ENCODE data around the gene APEH.
"Not testable (repeated sequence)": the region's sequence is repeated elsewhere in the genome, so short reads cannot be mapped to it uniquely, and the experiment has no call there.

APEH gene

DNA sequence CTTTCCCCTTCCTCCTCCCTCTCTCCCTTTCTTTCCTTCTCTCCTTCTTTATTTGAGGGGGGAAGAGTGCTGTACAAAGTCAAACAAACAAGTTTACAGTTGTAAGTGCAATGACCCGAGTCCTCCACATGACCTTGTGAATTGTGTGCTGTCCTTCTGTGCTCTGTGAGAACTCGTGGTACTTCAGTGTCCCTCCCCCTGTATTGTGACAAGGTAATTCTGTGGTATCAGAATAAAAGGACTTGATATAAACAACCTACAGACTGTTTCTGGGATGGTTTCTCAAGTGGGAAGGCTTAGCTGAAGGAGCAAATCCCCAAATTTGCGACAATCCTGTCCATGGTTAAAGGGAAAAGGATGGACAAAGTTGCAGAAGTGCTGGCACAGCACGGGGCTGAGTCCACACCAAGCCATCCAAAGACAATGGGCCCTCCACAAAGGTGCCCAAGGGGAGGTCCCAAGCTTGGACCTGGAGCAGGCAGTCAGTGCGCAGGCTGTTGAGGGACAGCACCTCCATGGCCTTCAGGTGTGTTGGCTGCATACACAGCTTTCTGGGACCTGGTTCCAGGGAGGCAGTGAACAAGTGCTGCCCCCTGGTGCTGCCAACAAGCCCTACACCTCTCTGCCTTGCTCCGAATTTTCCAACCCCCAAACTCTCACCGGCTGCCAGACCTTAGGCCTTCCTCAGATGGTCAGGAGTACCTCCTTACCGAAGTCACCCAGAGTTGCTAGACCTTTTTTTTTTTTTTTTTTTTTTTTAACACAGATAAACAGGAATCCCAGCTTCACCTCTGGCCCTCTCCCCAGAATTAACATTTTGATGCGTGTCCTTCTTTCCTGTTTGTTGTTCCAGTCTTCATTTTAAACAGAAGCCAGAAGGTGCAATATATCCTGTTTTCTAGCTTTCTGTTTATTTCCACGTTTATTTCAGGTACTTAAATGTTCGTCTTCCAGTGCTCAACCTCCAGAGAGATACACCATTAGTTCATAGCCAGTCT, 2.6 kb upstream of the APEH start:
- H3K27me3 ChIP-seq (ENCODE audit: control insufficient read depth, insufficient read depth, low read length): no peaks in the 10 kb centered on the region
- no peak overlapping the region for H3K27ac ChIP-seq (ENCODE audit: low read length)
- H3K9ac ChIP-seq (ENCODE audit: low read length): peak overlapping the region; percentile 14
- H3K4me3 ChIP-seq (ENCODE audit: low read length): no peak overlapping the region
- H3K36me3 ChIP-seq (ENCODE audit: control insufficient read depth, low read depth, low read length): peaks cover 6% of the 10 kb centered on the region
- H3K4me1 ChIP-seq (ENCODE audit: control insufficient read depth, low read depth, low read length): no peaks in the 10 kb centered on the region
- H3K9me3 ChIP-seq (ENCODE audit: control insufficient read depth, low read depth, low read length): no peaks in the 10 kb centered on the region

DNA sequence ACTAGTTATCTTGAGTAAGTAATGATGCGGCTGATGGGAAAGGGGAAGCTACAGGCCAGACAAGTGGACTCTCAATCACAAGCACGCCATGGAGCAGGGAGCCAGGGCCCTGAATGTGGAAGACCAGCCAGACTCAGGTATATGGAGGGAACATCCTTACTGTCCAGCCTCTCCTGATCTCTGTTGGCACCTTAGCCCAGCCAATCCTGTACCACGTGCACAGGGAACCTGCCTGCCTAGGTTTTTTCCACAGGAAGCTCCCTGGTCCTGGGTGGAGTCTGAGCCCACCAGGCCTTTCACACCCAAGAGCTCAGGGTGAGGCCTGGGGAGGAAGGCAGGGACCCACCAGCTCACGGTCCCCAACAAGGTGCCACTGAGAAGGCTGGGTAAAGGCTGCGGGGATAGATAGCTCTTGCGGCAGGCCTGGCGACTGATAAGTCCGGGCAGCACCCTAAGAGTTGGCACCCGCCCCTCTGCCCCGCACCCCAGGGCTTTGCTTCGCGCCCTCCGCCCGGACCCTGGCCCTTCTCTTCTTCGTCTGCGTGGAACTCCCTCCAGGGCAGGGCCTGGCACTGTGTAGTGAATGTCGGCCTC, 933 bp upstream of the APEH start:
- H3K4me1 ChIP-seq (ENCODE audit: control insufficient read depth, low read depth, low read length): no peaks in the 10 kb centered on the region
- peak overlapping the region; percentile 85 for H3K4me3 ChIP-seq (ENCODE audit: low read length)

DNA sequence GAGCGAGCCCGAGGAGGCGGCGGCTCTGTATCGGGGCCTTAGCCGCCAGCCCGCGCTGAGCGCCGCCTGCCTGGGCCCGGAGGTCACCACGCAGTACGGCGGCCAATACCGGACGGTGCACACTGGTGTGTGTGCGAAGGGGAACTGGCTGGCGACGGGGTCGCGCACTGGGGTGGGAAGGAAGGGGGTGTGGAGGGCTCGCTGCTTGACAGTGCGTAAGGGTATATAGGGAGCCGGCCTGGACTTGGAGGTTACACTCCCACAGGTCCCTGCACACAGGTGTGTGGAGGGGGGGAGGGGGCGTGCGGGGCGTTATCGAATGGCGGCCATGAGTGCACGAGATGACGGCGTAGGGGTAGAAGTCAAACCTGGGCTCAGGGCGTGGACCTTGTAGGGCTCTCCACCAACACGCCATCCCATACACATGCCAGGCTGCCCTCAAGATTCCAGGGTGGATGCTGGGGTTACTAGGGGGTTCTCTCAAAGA, 389 bp downstream of the APEH start:
- H3K27me3 ChIP-seq (ENCODE audit: control insufficient read depth, insufficient read depth, low read length): no peaks in the 10 kb centered on the region
- peak overlapping the region; percentile 85 for H3K4me3 ChIP-seq (ENCODE audit: low read length)
- peaks cover 35% of the 10 kb centered on the region for H3K36me3 ChIP-seq (ENCODE audit: control insufficient read depth, low read depth, low read length)
- H3K27ac ChIP-seq (ENCODE audit: low read length): no peak overlapping the region
- no peaks in the 10 kb centered on the region for H3K9me3 ChIP-seq (ENCODE audit: control insufficient read depth, low read depth, low read length)
- peak overlapping the region; percentile 83 for H3K9ac ChIP-seq (ENCODE audit: low read length)
- H3K4me1 ChIP-seq (ENCODE audit: control insufficient read depth, low read depth, low read length): no peaks in the 10 kb centered on the region

More for the DNA sequence above, 933 bp upstream of the APEH start:
- peak overlapping the region; percentile 82 for H3K27ac ChIP-seq (ENCODE audit: low read length)
- H3K27me3 ChIP-seq (ENCODE audit: control insufficient read depth, insufficient read depth, low read length): no peaks in the 10 kb centered on the region
- peak overlapping the region; percentile 83 for H3K9ac ChIP-seq (ENCODE audit: low read length)
- peaks cover 22% of the 10 kb centered on the region for H3K36me3 ChIP-seq (ENCODE audit: control insufficient read depth, low read depth, low read length)
- H3K9me3 ChIP-seq (ENCODE audit: control insufficient read depth, low read depth, low read length): no peaks in the 10 kb centered on the region

GRCh38 chr3:49675912-49676311, 1.8 kb downstream of the APEH start:
- Histone ChIP-seq H3K9me3 (ENCODE audit: control insufficient read depth, low read depth, low read length) (no peaks in the 10 kb centered on the region), H3K36me3 (ENCODE audit: control insufficient read depth, low read depth, low read length) (peaks cover 49% of the 10 kb centered on the region), H3K4me1 (ENCODE audit: control insufficient read depth, low read depth, low read length) (no peaks in the 10 kb centered on the region), H3K4me3 (ENCODE audit: low read length) (no peak overlapping the region), H3K27me3 (ENCODE audit: control insufficient read depth, insufficient read depth, low read length) (no peaks in the 10 kb centered on the region), H3K27ac (ENCODE audit: low read length) (no peak overlapping the region), H3K9ac (ENCODE audit: low read length) (no peak overlapping the region)

DNA sequence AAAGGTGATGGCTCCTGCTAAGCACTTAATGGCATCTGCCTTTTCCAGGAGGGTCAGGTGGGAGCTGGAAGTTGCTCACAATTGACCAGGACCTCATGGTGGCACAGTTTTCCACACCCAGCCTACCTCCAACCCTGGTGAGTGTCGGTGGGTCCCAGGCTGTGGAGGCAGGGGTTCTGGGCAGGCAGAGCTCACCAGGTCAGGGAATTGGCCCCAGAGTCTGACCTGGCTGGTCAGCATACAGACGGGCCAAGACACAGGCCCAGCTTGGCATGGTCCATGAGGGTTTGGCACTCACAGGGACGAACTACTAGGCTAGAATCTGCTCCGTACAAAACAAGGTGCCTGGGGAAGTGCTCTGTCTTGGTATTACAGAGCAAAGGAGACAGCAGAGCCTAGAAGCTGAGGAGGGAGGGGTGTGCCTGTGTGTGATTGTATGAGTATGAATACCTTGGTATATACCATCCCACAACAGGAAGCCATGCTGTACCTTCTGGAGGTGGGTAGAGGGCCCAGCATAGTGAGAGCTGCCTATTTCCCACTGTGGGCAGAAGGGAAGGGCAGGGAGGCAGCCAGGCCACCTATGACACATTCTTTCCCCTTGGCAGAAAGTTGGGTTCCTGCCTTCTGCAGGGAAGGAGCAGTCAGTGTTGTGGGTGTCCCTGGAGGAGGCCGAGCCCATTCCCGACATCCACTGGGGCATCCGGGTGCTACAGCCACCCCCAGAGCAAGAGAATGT, 6.5 kb downstream of the APEH start:
- H3K36me3 ChIP-seq (ENCODE audit: control insufficient read depth, low read depth, low read length): peaks cover 73% of the 10 kb centered on the region
- no peaks in the 10 kb centered on the region for H3K27me3 ChIP-seq (ENCODE audit: control insufficient read depth, insufficient read depth, low read length)
- H3K4me3 ChIP-seq (ENCODE audit: low read length): no peak overlapping the region
- no peak overlapping the region for H3K9ac ChIP-seq (ENCODE audit: low read length)
- H3K9me3 ChIP-seq (ENCODE audit: control insufficient read depth, low read depth, low read length): no peaks in the 10 kb centered on the region
- no peaks in the 10 kb centered on the region for H3K4me1 ChIP-seq (ENCODE audit: control insufficient read depth, low read depth, low read length)
- no peak overlapping the region for H3K27ac ChIP-seq (ENCODE audit: low read length)

GRCh38 chr3:49681232-49681522, 7.0 kb downstream of the APEH start:
- Histone ChIP-seq H3K9ac (ENCODE audit: low read length) (no peak overlapping the region), H3K27me3 (ENCODE audit: control insufficient read depth, insufficient read depth, low read length) (no peaks in the 10 kb centered on the region), H3K27ac (ENCODE audit: low read length) (no peak overlapping the region), H3K9me3 (ENCODE audit: control insufficient read depth, low read depth, low read length) (no peaks in the 10 kb centered on the region), H3K4me3 (ENCODE audit: low read length) (no peak overlapping the region), H3K4me1 (ENCODE audit: control insufficient read depth, low read depth, low read length) (no peaks in the 10 kb centered on the region), H3K36me3 (ENCODE audit: control insufficient read depth, low read depth, low read length) (peaks cover 71% of the 10 kb centered on the region)

- H3K4me1 ChIP-seq (ENCODE audit: control insufficient read depth, low read depth, low read length): no peaks in the 10 kb centered on the region
- H3K36me3 ChIP-seq (ENCODE audit: control insufficient read depth, low read depth, low read length): peaks cover 67% of the 10 kb centered on the region
- no peak overlapping the region for H3K9ac ChIP-seq (ENCODE audit: low read length)
- no peak overlapping the region for H3K4me3 ChIP-seq (ENCODE audit: low read length)
- no peaks in the 10 kb centered on the region for H3K27me3 ChIP-seq (ENCODE audit: control insufficient read depth, insufficient read depth, low read length)
- H3K9me3 ChIP-seq (ENCODE audit: control insufficient read depth, low read depth, low read length): no peaks in the 10 kb centered on the region
- no peak overlapping the region for H3K27ac ChIP-seq (ENCODE audit: low read length)
Measured at GRCh38 chr3:49681543-49681942, 7.4 kb downstream of the APEH start.

- H3K27ac ChIP-seq (ENCODE audit: low read length): no peak overlapping the region
- H3K36me3 ChIP-seq (ENCODE audit: control insufficient read depth, low read depth, low read length): peaks cover 51% of the 10 kb centered on the region
- no peak overlapping the region for H3K9ac ChIP-seq (ENCODE audit: low read length)
- no peak overlapping the region for H3K4me3 ChIP-seq (ENCODE audit: low read length)
- no peaks in the 10 kb centered on the region for H3K4me1 ChIP-seq (ENCODE audit: control insufficient read depth, low read depth, low read length)
- no peaks in the 10 kb centered on the region for H3K9me3 ChIP-seq (ENCODE audit: control insufficient read depth, low read depth, low read length)
- no peaks in the 10 kb centered on the region for H3K27me3 ChIP-seq (ENCODE audit: control insufficient read depth, insufficient read depth, low read length)
Measured at GRCh38 chr3:49683162-49683561, 9.0 kb downstream of the APEH start.

- not testable (repeated sequence) for H3K4me3 ChIP-seq (ENCODE audit: low read length); H3K4me1 ChIP-seq (ENCODE audit: control insufficient read depth, low read depth, low read length); H3K9ac ChIP-seq (ENCODE audit: low read length); H3K9me3 ChIP-seq (ENCODE audit: control insufficient read depth, low read depth, low read length); H3K27me3 ChIP-seq (ENCODE audit: control insufficient read depth, insufficient read depth, low read length); H3K27ac ChIP-seq (ENCODE audit: low read length)
- H3K36me3 ChIP-seq (ENCODE audit: control insufficient read depth, low read depth, low read length): peaks cover 39% of the 10 kb centered on the region
Measured at GRCh38 chr3:49684453-49684852, 10.3 kb downstream of the APEH start.

DNA sequence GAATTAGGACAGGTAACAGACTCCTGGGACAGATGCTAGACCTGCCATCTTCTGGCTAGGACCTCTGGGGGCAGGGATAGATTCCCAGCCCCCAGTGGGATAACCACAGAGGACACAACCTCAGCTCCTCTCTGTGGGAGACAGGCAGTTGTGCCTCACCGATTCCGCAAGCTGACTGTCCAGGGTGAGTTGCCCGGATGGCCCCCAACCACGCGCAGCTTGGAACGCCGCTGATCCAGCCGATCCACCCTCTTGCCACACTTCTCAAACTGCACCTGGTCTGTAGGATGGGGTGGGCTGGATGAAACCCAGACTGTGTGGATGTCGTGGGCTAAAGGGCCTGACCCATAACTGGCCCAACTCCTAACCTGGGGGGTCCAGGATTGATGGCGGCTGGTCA, 11.0 kb downstream of the APEH start:
- H3K9ac ChIP-seq (ENCODE audit: low read length): not testable (repeated sequence)

GRCh38 chr3:49685846-49686245, 11.7 kb downstream of the APEH start:
- not testable (repeated sequence) for H3K4me3 ChIP-seq (ENCODE audit: low read length); H3K27me3 ChIP-seq (ENCODE audit: control insufficient read depth, insufficient read depth, low read length); H3K4me1 ChIP-seq (ENCODE audit: control insufficient read depth, low read depth, low read length); H3K27ac ChIP-seq (ENCODE audit: low read length); H3K9ac ChIP-seq (ENCODE audit: low read length); H3K9me3 ChIP-seq (ENCODE audit: control insufficient read depth, low read depth, low read length)
- peaks cover 25% of the 10 kb centered on the region for H3K36me3 ChIP-seq (ENCODE audit: control insufficient read depth, low read depth, low read length)

More for the DNA sequence above, 11.0 kb downstream of the APEH start:
- H3K4me1 ChIP-seq (ENCODE audit: control insufficient read depth, low read depth, low read length); H3K9me3 ChIP-seq (ENCODE audit: control insufficient read depth, low read depth, low read length); H3K27me3 ChIP-seq (ENCODE audit: control insufficient read depth, insufficient read depth, low read length); H3K27ac ChIP-seq (ENCODE audit: low read length); H3K4me3 ChIP-seq (ENCODE audit: low read length): not testable (repeated sequence)
- H3K36me3 ChIP-seq (ENCODE audit: control insufficient read depth, low read depth, low read length): peaks cover 32% of the 10 kb centered on the region

Measured in iPS-18a (cell line).